ENCODE data around the gene PARD3. TPM values are rescaled to one million over a fixed set of nuclear protein-coding genes. Genes with fewer than 3 reads are reported as not detected.

Gene PARD3
- polyA plus RNA-seq, 2 of the 4 experiments (the other 2 are of a cell fraction) = 110 to 200 TPM

DNA sequence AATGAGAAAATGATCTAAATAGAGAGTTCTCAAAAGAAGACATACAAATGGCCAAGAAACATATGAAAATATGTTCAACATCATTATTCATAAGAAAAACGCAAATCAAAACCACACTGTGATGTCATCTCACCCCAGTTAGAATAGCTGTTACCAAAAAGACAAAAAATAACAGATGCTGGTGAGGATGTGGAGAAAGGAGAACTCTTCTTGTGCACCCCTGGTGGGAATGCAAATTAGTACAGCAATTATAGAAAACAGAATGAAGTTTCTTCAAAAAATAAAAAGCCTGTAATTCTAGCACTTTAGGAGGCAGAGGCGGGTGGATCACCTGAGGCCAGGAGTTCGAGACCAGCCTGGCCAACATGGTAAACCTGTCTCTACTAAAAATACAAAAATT lies 199.3 kb downstream of the PARD3 start:
- no peak for DNase-seq (ENCODE audit: low read depth in 1 of 2, low spot score in 1 of 2)
- Histone ChIP-seq H3K4me2 (no peak overlapping the region), H3K4me3 (no peak overlapping the region), H3K9me3 (no peaks in the 10 kb centered on the region), H3K27ac (no peak overlapping the region), H3K4me1 (peaks cover 15% of the 10 kb centered on the region)
- no peak for ATAC-seq
- ChIA-PET POLR2A (no interaction called here), CTCF (interaction anchor here (1.0 to 8.3 kb wide), 3 partner anchors 17 to 48 kb away, joined by 3 to 55 read pairs (median 4); no protein-coding TSS in a partner anchor)
- WGBS (ENCODE audit: missing lambda C conversion rate) = 89% methylated on average over 3 of the region's 3 CpGs
- TF ChIP-seq, protein P1, sequence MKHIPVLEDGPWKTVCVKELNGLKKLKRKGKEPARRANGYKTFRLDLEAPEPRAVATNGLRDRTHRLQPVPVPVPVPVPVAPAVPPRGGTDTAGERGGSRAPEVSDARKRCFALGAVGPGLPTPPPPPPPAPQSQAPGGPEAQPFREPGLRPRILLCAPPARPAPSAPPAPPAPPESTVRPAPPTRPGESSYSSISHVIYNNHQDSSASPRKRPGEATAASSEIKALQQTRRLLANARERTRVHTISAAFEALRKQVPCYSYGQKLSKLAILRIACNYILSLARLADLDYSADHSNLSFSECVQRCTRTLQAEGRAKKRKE (CRISPR knock-in tag; IDR thresholded peaks at IDR 0.05; ENCODE audit: low read depth) = no peak
- TF ChIP-seq EP300 (IDR thresholded peaks at IDR 0.05) (no peak), PBX3 (IDR thresholded peaks at IDR 0.05) (no peak), MAZ (IDR thresholded peaks at IDR 0.05; ENCODE audit: borderline replicate concordance, low read depth, low read length) (no peak), RNF2 (IDR thresholded peaks at IDR 0.05; ENCODE audit: borderline replicate concordance, low read depth) (no peak), POLR2AphosphoS2 (conservative IDR thresholded peaks at IDR 0.05; ENCODE audit: low read length) (no peak), JUNB (IDR thresholded peaks at IDR 0.05) (no peak)
- no peak for FAIRE-seq

- Histone ChIP-seq H3K4me2 (no peak overlapping the region), H3K27ac (no peak overlapping the region), H3K9me3 (no peaks in the 10 kb centered on the region), H3K4me3 (no peak overlapping the region), H3K4me1 (peaks cover 17% of the 10 kb centered on the region)
- CTCF ChIA-PET = interaction anchor here (1.0 to 8.3 kb wide), 4 partner anchors 10 to 33 kb away, joined by 3 to 55 read pairs (median 4); no protein-coding TSS in a partner anchor
- FAIRE-seq (peak; percentile 63), DNase-seq (ENCODE audit: low read depth in 1 of 2, low spot score in 1 of 2) (no peak), ATAC-seq (no peak)
- no peak for TF ChIP-seq ZC3H11A (IDR thresholded peaks at IDR 0.05)
- no peak for TF ChIP-seq BHLHE40 (IDR thresholded peaks at IDR 0.05; ENCODE audit: low read depth, low read length)
- no peak for TF ChIP-seq HEYL (CRISPR knock-in tag; IDR thresholded peaks at IDR 0.05)
- TF ChIP-seq EP300 (IDR thresholded peaks at IDR 0.05) = no peak
- no peak for TF ChIP-seq FOSB (CRISPR knock-in tag; IDR thresholded peaks at IDR 0.05)
- TF ChIP-seq TP53 (CRISPR knock-in tag; IDR thresholded peaks at IDR 0.05) = no peak
- no peak for TF ChIP-seq POLR2A (IDR thresholded peaks at IDR 0.05; ENCODE audit: low read length)
- TF ChIP-seq KDM1A (IDR thresholded peaks at IDR 0.05; ENCODE audit: low read depth) = no peak
- TF ChIP-seq CHD2 (IDR thresholded peaks at IDR 0.05; ENCODE audit: low read length, partially characterized antibody) = no peak
- TF ChIP-seq HOXB13 (CRISPR knock-in tag; IDR thresholded peaks at IDR 0.05; ENCODE audit: low read depth) = no peak
- POLR2A ChIA-PET = no interaction called here
- 82% methylated on average over 3 of the region's 3 CpGs for whole genome bisulfite sequencing (ENCODE audit: missing lambda C conversion rate)
Measured at GRCh38 chr10:34613491-34613890, 201.6 kb downstream of the PARD3 start.

DNA sequence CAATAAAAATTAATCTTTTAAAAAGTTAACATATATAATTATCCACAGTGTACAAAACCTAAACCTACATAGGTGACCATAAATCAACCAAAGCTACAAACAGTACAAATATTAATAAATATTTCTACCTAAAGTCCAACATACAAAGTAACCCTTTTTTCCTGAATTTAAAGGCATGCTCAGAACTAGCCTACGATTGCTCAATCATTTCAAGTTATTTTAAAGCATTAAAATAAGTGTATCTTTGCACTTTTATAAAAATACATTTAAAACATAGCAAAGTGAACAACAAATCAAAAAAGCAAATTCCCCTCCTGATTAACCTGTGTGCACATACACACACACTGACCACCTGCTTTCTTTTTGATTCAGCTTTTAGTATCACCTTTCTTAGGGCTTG lies 202.2 kb downstream of the PARD3 start:
- ATAC-seq (no peak), DNase-seq (ENCODE audit: low read depth in 1 of 2, low spot score in 1 of 2) (no peak), FAIRE-seq (no peak)
- CTCF ChIA-PET = interaction anchor here (1.0 to 8.3 kb wide), 5 partner anchors 10 to 42 kb away, joined by 3 to 55 read pairs (median 4); no protein-coding TSS in a partner anchor
- H3K4me3 ChIP-seq = no peak overlapping the region
- no peak overlapping the region for H3K4me2 ChIP-seq
- peaks cover 22% of the 10 kb centered on the region for H3K4me1 ChIP-seq
- POLR2A ChIA-PET = no interaction called here
- no peak for TF ChIP-seq CBX8 (IDR thresholded peaks at IDR 0.05)
- TF ChIP-seq, protein P2, sequence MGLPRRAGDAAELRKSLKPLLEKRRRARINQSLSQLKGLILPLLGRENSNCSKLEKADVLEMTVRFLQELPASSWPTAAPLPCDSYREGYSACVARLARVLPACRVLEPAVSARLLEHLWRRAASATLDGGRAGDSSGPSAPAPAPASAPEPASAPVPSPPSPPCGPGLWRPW (IDR thresholded peaks at IDR 0.05) = no peak
- TF ChIP-seq CEBPB (IDR thresholded peaks at IDR 0.05) = peak; percentile 31 to 45; a peak in 2 of 4 replicates
- TF ChIP-seq PBX3 (IDR thresholded peaks at IDR 0.05) = no peak
- TF ChIP-seq ESRRA (IDR thresholded peaks at IDR 0.05; ENCODE audit: borderline replicate concordance, low read length) = no peak
- H3K9me3 ChIP-seq = no peaks in the 10 kb centered on the region
- WGBS (ENCODE audit: missing lambda C conversion rate) = 94% methylated on average over 1 of the region's 1 CpG
- H3K27ac ChIP-seq = no peak overlapping the region

Measured in A549 (cell line).